Lower leg skin (tissue), 3 donors: ENCODE results near the gene ASTL.

Source experiments
- POLR2A ChIP-seq, 2 donors: fragments of 450-650 bp; IDR thresholded peaks; one replicate each; pipeline ENCODE4 v1.6.1; 2016 to 2017; ENCODE audit warnings: antibody characterized with exemption in 2 of 2, mild to moderate bottlenecking in 1 of 2, moderate library complexity in 1 of 2
- TF ChIP-seq, protein P1 (sequence below), 3 donors: fragments of 450-650 bp; IDR thresholded peaks; one replicate each; pipeline ENCODE4 v1.5.1; 2016; ENCODE audit warnings: antibody characterized with exemption in 3 of 3, mild to moderate bottlenecking in 3 of 3, moderate library complexity in 2 of 3

DNA sequence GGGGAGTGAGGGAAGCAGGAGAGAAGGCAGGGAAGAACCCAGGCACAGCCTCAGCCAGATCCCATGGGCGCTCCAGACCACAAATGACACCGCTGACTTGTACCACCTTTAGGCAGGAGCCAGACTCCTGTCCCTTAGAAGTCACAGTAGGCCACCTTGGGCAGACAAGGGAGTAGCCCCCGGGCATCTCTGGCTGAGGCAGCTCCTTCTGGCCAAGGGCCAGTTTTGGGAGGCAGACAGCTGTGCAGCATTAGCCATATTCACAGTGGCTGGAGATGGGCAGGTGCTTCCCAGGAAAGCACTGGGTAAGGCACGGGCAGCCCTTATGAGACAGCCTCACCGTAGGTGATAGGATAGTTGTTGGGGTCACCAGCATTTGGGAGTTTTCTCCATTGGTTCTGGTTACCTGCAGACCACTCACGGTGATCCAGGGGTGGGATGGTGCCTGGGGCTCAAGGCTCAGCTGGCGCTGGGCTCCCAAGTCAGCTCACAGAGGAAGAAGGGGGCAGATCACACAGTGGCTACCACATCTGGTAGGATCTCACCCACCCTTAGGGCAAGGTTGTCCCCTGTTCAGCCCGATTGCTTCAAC, 2.1 kb downstream of the ASTL start:
- TF ChIP-seq, protein P1, sequence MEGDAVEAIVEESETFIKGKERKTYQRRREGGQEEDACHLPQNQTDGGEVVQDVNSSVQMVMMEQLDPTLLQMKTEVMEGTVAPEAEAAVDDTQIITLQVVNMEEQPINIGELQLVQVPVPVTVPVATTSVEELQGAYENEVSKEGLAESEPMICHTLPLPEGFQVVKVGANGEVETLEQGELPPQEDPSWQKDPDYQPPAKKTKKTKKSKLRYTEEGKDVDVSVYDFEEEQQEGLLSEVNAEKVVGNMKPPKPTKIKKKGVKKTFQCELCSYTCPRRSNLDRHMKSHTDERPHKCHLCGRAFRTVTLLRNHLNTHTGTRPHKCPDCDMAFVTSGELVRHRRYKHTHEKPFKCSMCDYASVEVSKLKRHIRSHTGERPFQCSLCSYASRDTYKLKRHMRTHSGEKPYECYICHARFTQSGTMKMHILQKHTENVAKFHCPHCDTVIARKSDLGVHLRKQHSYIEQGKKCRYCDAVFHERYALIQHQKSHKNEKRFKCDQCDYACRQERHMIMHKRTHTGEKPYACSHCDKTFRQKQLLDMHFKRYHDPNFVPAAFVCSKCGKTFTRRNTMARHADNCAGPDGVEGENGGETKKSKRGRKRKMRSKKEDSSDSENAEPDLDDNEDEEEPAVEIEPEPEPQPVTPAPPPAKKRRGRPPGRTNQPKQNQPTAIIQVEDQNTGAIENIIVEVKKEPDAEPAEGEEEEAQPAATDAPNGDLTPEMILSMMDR (IDR thresholded peaks at IDR 0.05), result no peak
- no peak for TF ChIP-seq POLR2A (IDR thresholded peaks at IDR 0.05)
